ENCODE measurements around the gene TNFAIP3.

Gene TNFAIP3
- total RNA-seq = 5,240 to 11,353 (median 8,647) reads per million in 3 donors

GRCh38 chr6:137866914-137867684 lies at the start of gene TNFAIP3:
TNFAIP3 (plus strand) TSS chr6:137867259; CDS start chr6:137871228, 3,969 bp downstream.
- peak within 1 kb of the TSS; percentile 97 for H3K4me3 ChIP-seq (ENCODE audit: insufficient read depth, low read depth, low read length, poor library complexity, severe bottlenecking)

GRCh38 chr6:137818440-137818839 lies 48.6 kb upstream of the TNFAIP3 start:
- no peaks in the 10 kb centered on the region for H3K9me3 ChIP-seq (ENCODE audit: control insufficient read depth, low read length)
- no peak for DNase-seq
- H3K4me1 ChIP-seq (ENCODE audit: control insufficient read depth, insufficient read depth, low read length, poor library complexity, severe bottlenecking) = peaks cover 21% of the 10 kb centered on the region
- H3K27ac ChIP-seq (ENCODE audit: insufficient read depth, low read length, poor library complexity, severe bottlenecking) = no peak overlapping the region
- no peak overlapping the region for H3K4me3 ChIP-seq (ENCODE audit: insufficient read depth, low read depth, low read length, poor library complexity, severe bottlenecking)
- no peaks in the 10 kb centered on the region for H3K36me3 ChIP-seq (ENCODE audit: control insufficient read depth, insufficient read depth, low read length)
- H3K27me3 ChIP-seq (replicated peaks; ENCODE audit: control insufficient read depth, insufficient read depth, low read length, poor library complexity, severe bottlenecking) = no peaks in the 10 kb centered on the region

More at GRCh38 chr6:137866914-137867684, at the start of gene TNFAIP3:
- Histone ChIP-seq H3K36me3 (ENCODE audit: control insufficient read depth, insufficient read depth, low read length) (peaks cover 34% of the 10 kb centered on the region), H3K27ac (ENCODE audit: insufficient read depth, low read length, poor library complexity, severe bottlenecking) (peak within 1 kb of the TSS; percentile 99), H3K27me3 (replicated peaks; ENCODE audit: control insufficient read depth, insufficient read depth, low read length, poor library complexity, severe bottlenecking) (no peaks in the 10 kb centered on the region), H3K9me3 (ENCODE audit: control insufficient read depth, low read length) (no peaks in the 10 kb centered on the region), H3K4me1 (ENCODE audit: control insufficient read depth, insufficient read depth, low read length, poor library complexity, severe bottlenecking) (peaks cover 13% of the 10 kb centered on the region)
- DNase-seq = peak; percentile 94 to 96 (median 95)

- Histone ChIP-seq H3K36me3 (ENCODE audit: control insufficient read depth, insufficient read depth, low read length) (no peaks in the 10 kb centered on the region), H3K4me3 (ENCODE audit: insufficient read depth, low read depth, low read length, poor library complexity, severe bottlenecking) (no peak overlapping the region), H3K27ac (ENCODE audit: insufficient read depth, low read length, poor library complexity, severe bottlenecking) (peak overlapping the region; percentile 70), H3K4me1 (ENCODE audit: control insufficient read depth, insufficient read depth, low read length, poor library complexity, severe bottlenecking) (peaks cover 28% of the 10 kb centered on the region), H3K9me3 (ENCODE audit: control insufficient read depth, low read length) (no peaks in the 10 kb centered on the region), H3K27me3 (replicated peaks; ENCODE audit: control insufficient read depth, insufficient read depth, low read length, poor library complexity, severe bottlenecking) (no peaks in the 10 kb centered on the region)
- peak; percentile 17 to 25 (median 24) for DNase-seq
These were observed 47.3 kb upstream of the TNFAIP3 start for GRCh38 chr6:137819740-137820139.

GRCh38 chr6:137820425-137820824 lies 46.6 kb upstream of the TNFAIP3 start:
- Histone ChIP-seq H3K36me3 (ENCODE audit: control insufficient read depth, insufficient read depth, low read length) (no peaks in the 10 kb centered on the region), H3K4me1 (ENCODE audit: control insufficient read depth, insufficient read depth, low read length, poor library complexity, severe bottlenecking) (peaks cover 33% of the 10 kb centered on the region), H3K4me3 (ENCODE audit: insufficient read depth, low read depth, low read length, poor library complexity, severe bottlenecking) (no peak overlapping the region), H3K27ac (ENCODE audit: insufficient read depth, low read length, poor library complexity, severe bottlenecking) (peak overlapping the region; percentile 70), H3K9me3 (ENCODE audit: control insufficient read depth, low read length) (no peaks in the 10 kb centered on the region), H3K27me3 (replicated peaks; ENCODE audit: control insufficient read depth, insufficient read depth, low read length, poor library complexity, severe bottlenecking) (no peaks in the 10 kb centered on the region)
- no peak for DNase-seq

- no peaks in the 10 kb centered on the region for H3K27me3 ChIP-seq (replicated peaks; ENCODE audit: control insufficient read depth, insufficient read depth, low read length, poor library complexity, severe bottlenecking)
- no peaks in the 10 kb centered on the region for H3K9me3 ChIP-seq (ENCODE audit: control insufficient read depth, low read length)
- no peak for DNase-seq
- peaks cover 30% of the 10 kb centered on the region for H3K4me1 ChIP-seq (ENCODE audit: control insufficient read depth, insufficient read depth, low read length, poor library complexity, severe bottlenecking)
- no peaks in the 10 kb centered on the region for H3K36me3 ChIP-seq (ENCODE audit: control insufficient read depth, insufficient read depth, low read length)
- no peak overlapping the region for H3K27ac ChIP-seq (ENCODE audit: insufficient read depth, low read length, poor library complexity, severe bottlenecking)
- H3K4me3 ChIP-seq (ENCODE audit: insufficient read depth, low read depth, low read length, poor library complexity, severe bottlenecking) = no peak overlapping the region
These were observed 46.1 kb upstream of the TNFAIP3 start for GRCh38 chr6:137820952-137821351.

DNA sequence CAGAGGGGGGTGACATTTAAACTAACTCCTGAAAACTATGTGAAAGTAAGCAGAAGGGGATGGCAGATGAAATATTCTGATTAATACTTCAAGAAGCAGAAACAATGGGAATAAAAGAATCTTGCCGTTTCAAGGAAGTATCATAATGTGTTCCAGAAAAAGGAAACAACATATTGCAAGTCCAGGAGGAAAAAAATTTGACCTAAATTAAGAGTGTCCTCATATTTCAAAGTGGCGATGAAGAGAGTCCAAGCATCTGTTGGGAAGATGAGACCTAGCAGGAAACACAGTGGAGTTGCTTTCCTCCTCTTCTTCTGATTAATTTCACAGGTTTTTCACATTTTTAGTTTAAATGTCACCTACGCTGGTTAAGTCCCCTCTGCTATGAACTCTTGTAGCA lies 45.6 kb upstream of the TNFAIP3 start:
- no peaks in the 10 kb centered on the region for H3K36me3 ChIP-seq (ENCODE audit: control insufficient read depth, insufficient read depth, low read length)
- H3K9me3 ChIP-seq (ENCODE audit: control insufficient read depth, low read length) = no peaks in the 10 kb centered on the region
- H3K4me3 ChIP-seq (ENCODE audit: insufficient read depth, low read depth, low read length, poor library complexity, severe bottlenecking) = no peak overlapping the region
- H3K27me3 ChIP-seq (replicated peaks; ENCODE audit: control insufficient read depth, insufficient read depth, low read length, poor library complexity, severe bottlenecking) = no peaks in the 10 kb centered on the region
- no peak overlapping the region for H3K27ac ChIP-seq (ENCODE audit: insufficient read depth, low read length, poor library complexity, severe bottlenecking)
- no peak for DNase-seq
- peaks cover 25% of the 10 kb centered on the region for H3K4me1 ChIP-seq (ENCODE audit: control insufficient read depth, insufficient read depth, low read length, poor library complexity, severe bottlenecking)

DNA sequence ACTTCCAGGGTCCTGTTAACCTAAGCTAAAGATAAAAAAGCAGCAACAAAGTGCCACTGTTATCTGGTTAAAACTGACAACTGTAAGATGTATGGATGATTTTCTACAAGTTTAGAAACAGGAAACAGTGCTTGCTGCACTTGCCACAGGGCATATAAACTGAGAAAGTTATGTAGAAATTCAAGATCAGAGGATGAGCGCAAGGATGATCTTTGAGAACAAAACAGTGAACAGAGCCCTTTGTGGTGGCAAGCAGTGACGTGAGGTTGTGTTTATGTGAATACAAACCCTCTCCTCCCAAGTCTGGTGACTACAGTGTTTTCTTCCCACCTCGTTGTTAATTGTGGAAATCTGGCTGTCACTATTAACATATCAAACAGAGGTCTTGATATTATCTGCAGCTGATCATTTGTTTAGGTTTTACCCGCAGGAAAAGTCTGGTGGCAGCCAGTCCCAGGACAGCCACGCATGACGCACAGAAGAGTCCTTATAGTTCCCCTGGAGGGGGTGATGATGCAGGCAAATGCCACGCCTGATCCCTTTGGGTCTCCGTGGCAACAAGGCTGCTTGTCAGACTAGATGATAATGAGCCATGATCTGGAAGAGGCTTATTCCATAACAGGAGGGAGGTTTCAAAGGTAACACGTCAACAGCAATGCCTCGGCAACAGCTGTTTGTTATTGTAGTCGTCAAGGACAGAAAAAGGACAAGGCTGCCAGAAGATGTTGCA lies 43.1 kb upstream of the TNFAIP3 start:
- Histone ChIP-seq H3K4me3 (ENCODE audit: insufficient read depth, low read depth, low read length, poor library complexity, severe bottlenecking) (no peak overlapping the region), H3K4me1 (ENCODE audit: control insufficient read depth, insufficient read depth, low read length, poor library complexity, severe bottlenecking) (peaks cover 29% of the 10 kb centered on the region), H3K9me3 (ENCODE audit: control insufficient read depth, low read length) (no peaks in the 10 kb centered on the region), H3K27ac (ENCODE audit: insufficient read depth, low read length, poor library complexity, severe bottlenecking) (peak overlapping the region; percentile 98), H3K27me3 (replicated peaks; ENCODE audit: control insufficient read depth, insufficient read depth, low read length, poor library complexity, severe bottlenecking) (no peaks in the 10 kb centered on the region), H3K36me3 (ENCODE audit: control insufficient read depth, insufficient read depth, low read length) (no peaks in the 10 kb centered on the region)
- DNase-seq = peak; percentile 85 to 94 (median 87)

DNA sequence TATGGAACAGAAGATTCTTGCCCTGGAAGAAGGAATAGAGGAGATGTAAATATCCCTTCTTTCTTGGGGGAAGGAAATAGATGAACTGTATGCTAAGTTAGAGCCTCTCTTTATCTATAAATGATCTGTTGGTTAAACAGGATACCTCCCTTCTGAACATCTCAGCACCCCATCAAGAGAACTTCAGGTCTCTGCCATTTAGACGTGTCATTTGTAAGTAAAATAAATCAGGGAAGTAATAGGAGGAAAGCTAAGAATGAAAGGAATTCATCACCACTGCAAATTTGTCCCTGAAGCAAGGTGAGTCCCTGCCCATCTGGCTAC lies 42.5 kb upstream of the TNFAIP3 start:
- H3K27ac ChIP-seq (ENCODE audit: insufficient read depth, low read length, poor library complexity, severe bottlenecking) = peak overlapping the region; percentile 98
- DNase-seq = no peak
- H3K27me3 ChIP-seq (replicated peaks; ENCODE audit: control insufficient read depth, insufficient read depth, low read length, poor library complexity, severe bottlenecking) = no peaks in the 10 kb centered on the region
- no peaks in the 10 kb centered on the region for H3K36me3 ChIP-seq (ENCODE audit: control insufficient read depth, insufficient read depth, low read length)
- no peaks in the 10 kb centered on the region for H3K9me3 ChIP-seq (ENCODE audit: control insufficient read depth, low read length)
- H3K4me1 ChIP-seq (ENCODE audit: control insufficient read depth, insufficient read depth, low read length, poor library complexity, severe bottlenecking) = peaks cover 29% of the 10 kb centered on the region
- no peak overlapping the region for H3K4me3 ChIP-seq (ENCODE audit: insufficient read depth, low read depth, low read length, poor library complexity, severe bottlenecking)

- peaks cover 29% of the 10 kb centered on the region for H3K4me1 ChIP-seq (ENCODE audit: control insufficient read depth, insufficient read depth, low read length, poor library complexity, severe bottlenecking)
- H3K27me3 ChIP-seq (replicated peaks; ENCODE audit: control insufficient read depth, insufficient read depth, low read length, poor library complexity, severe bottlenecking) = no peaks in the 10 kb centered on the region
- peak overlapping the region; percentile 98 for H3K27ac ChIP-seq (ENCODE audit: insufficient read depth, low read length, poor library complexity, severe bottlenecking)
- no peaks in the 10 kb centered on the region for H3K36me3 ChIP-seq (ENCODE audit: control insufficient read depth, insufficient read depth, low read length)
- DNase-seq = no peak
- H3K4me3 ChIP-seq (ENCODE audit: insufficient read depth, low read depth, low read length, poor library complexity, severe bottlenecking) = no peak overlapping the region
- no peaks in the 10 kb centered on the region for H3K9me3 ChIP-seq (ENCODE audit: control insufficient read depth, low read length)
These were observed 42.2 kb upstream of the TNFAIP3 start for GRCh38 chr6:137824896-137825295.

GRCh38 chr6:137827411-137827940 lies 39.6 kb upstream of the TNFAIP3 start:
- Histone ChIP-seq H3K9me3 (ENCODE audit: control insufficient read depth, low read length) (no peaks in the 10 kb centered on the region), H3K36me3 (ENCODE audit: control insufficient read depth, insufficient read depth, low read length) (no peaks in the 10 kb centered on the region), H3K27me3 (replicated peaks; ENCODE audit: control insufficient read depth, insufficient read depth, low read length, poor library complexity, severe bottlenecking) (no peaks in the 10 kb centered on the region), H3K4me1 (ENCODE audit: control insufficient read depth, insufficient read depth, low read length, poor library complexity, severe bottlenecking) (peaks cover 21% of the 10 kb centered on the region), H3K4me3 (ENCODE audit: insufficient read depth, low read depth, low read length, poor library complexity, severe bottlenecking) (no peak overlapping the region), H3K27ac (ENCODE audit: insufficient read depth, low read length, poor library complexity, severe bottlenecking) (no peak overlapping the region)
- no peak for DNase-seq

Data from effector memory CD4-positive, alpha-beta T cell (primary cell).